Stimulated activated CD4-positive, alpha-beta T cell treated with anti-CD3 and anti-CD28 coated beads, TNF-alpha, amount 100 ng/mL, for 1 hour (primary cell): ENCODE results near the gene TRAPPC2.
"Not testable (repeated sequence)": the region's sequence is repeated elsewhere in the genome, so short reads cannot be mapped to it uniquely, and the experiment has no call there.

Source experiments
- DNase-seq, 3 donors: peaks; one replicate each; pipeline ENCODE4 v3.0.0-alpha.2; 2020; ENCODE audit warnings: low read depth in 3 of 3, low spot score in 1 of 3

TRAPPC2 gene

DNA sequence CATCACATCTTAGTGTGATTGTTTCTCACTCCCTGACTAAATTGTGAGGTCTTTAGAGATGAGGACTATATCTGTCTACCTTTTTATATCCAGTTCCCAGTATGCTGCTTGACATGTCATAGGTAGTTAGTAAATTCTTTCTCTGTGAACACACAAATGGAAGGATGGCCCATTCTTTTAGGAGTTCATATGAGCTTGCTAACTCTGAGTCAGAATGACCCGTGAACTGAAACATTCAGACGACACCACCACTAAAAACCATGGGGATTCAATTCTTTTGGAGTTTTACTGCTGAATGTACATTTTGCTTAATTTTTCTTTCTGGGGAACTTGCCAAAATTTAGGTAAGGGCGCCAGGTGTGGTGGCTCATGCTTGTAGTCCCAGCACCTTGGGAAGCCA, 14.1 kb upstream of the TRAPPC2 start:
- no peak for DNase-seq

DNA sequence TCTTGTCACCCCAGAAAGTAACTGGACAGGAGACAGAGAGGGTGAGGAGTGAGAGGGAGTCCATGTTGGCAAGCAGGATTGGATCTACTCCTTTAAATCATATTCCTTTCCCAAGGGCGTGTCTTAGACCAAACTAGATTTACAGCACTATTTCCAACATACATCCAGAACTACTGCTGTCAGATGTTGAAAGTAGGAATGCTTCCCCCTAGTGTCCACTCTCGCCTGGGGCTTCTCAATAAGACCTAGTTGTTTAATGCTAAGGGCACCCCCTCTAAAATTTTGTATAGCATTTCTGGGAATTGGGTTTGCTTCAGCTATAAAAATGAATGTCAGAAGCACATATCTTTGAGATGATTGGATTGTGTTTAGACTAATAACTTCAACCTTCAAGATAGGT, 13.4 kb upstream of the TRAPPC2 start:
- DNase-seq, result no peak

DNA sequence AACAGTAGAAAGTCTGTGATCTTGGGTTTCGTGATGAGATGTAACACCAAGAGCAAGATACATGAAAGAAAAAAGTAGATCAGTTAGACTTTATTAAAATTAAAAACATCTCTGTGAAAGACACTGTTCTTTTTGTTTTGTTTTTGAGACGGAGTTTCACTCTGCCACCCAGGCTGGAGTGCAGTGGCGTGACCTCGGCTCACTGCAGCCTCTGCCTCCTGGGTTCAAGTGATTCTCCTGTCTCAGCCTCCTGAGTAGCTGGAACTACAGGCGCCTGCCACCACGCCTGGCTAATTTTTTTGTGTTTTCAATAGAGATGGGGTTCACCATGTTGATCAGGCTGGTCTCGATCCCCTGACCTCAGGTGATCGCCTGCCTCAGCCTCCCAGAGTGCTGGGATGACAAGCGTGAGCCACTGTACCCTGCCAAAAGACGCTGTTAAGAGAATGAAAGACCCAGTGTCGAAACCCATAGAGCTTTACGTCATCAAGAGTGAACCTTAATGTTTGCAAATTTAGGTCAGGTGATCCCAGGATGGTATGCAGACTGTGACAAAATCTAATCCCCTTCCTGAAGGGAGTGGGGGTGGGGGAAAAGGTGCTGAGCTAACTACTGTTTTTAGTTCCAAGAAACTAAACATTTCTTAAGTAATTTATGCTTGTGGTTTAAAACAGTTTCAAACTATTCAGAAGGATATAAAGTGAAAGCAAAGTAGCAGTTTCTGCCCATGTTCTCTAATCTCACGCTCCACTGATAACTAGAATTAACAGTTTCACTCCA, 8.2 kb upstream of the TRAPPC2 start:
- DNase-seq, result peak in 1 of 3 donors; percentile 5

DNA sequence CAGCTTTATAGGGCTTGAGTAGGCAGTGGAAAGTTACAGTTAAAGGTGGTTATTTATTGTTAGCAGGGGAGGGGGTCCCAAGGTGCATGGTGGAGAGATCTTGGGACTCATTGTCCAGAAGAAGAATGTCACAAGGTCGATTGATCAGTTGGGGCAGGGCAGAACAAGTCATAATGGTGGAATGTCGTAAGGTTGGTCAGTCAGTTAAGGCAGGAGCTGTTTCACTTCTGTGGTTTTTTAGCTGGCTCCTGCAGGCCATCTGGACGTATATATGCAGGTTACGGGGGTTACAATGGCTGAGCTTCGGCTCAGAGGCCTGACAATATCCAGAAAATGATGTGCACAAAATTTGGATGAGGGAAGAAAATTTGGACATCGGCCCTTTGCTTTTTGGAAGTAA, 7.3 kb upstream of the TRAPPC2 start:
- DNase-seq, result no peak

DNA sequence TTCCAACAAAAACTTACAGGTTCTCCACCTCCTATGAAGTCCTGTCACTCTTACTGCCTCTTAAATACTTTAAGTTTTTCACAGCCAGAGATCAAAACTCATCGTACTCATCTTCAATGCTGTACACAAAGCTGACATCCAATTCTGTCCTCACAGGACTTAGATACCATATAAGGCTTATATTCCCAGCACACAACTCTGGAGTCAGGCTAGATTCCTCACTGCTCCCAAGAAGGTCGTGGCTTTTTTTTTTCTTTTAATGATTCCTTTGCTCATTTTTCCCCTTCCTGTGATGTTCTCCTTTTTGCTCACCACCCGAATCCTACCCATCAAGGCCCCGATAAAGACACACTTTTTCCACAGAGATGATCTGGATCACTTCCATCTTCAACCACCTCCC, 914 bp downstream of the TRAPPC2 start:
- no peak for DNase-seq

DNA sequence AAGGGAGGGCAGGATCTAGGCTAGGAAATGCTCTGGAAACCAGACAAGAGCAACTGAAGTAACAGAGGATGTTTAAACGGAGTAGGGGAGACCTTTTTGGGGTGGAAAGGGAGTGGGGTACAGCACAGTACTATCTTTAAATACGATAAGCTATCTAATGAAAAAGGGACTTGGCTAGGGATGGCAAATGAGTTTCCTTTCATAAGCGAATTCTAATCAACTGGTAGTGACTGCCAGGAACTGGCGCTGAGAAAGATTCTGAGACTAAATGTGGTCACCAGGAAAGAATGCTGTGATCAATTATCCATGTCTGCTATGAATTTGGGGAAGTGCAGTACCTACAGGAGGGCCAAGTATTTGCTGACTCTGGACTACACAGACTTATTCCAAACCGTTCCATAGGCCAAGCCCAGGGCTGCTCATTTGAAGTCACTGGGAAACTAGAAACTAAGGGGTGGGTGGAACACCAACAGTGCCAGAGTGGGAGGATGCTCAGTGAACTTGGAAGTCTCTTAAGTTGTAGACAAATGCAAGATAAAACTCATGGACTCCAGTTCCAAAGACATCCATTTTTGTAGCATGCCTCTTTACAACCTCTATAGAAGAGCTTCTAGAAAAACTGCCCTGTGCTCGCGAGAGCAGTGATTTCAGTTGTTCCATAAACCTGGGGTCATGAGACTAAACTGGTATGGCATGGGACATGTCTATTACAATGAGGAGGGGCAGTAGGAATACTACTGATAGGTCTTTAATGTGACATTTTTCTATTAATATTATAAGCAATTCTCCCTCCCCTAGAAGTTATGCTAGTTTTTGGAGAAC, 2.0 kb downstream of the TRAPPC2 start:
- DNase-seq, result no peak

DNA sequence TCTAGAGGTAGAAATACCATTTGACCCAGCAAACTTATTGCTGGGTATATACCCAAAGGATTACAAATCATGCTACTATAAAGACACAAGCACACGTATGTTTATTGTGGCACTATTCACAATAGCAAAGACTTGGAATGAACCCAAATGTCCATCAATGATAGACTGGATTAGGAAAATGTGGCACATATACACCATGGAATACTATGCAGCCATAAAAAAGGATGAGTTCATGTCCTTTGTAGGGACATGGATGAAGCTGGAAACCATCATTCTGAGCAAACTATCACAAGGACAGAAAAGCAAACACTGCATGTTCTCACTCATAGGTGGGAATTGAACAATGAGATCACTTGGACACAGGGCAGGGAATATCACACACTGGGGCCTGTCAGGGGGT, 3.9 kb downstream of the TRAPPC2 start:
- DNase-seq, result not testable (repeated sequence)

DNA sequence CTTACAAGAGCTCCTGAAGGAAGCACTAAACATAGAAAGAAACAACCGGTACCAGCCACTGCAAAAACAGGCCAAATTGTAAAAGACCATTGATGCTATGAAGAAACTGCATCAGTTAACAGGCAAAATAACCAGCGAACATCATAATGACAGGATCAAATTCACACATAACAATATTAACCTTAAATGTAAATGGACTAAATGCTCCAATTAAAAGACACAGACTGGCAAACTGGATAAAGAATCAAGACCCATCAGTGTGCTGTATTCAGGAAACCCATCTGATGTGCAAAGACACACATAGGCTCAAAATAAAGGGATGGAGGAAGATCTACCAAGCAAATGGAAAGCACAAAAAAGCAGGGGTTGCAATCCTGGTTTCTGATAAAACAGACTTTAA, 7.8 kb downstream of the TRAPPC2 start:
- not testable (repeated sequence) for DNase-seq

DNA sequence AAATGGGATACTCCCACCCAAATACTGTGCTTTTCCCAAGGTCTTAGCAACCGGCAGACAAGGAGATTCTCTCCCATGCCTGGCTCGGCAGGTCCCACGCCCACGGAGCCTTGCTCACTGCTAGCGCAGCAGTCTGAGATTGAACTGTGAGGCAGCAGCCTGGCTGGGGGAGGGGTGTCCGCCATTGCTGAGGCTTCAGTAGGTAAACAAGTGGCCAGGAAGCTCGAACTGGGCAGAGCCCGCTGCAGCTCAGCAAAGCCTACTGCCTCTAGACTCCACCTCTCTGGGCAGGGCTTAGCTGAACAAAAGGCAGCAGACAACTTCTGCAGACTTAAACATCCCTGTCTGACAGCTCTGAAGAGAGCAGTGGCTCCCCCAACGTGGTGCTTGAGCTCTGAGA, 9.5 kb downstream of the TRAPPC2 start:
- DNase-seq, result peak in 1 of 3 donors; percentile 18

DNA sequence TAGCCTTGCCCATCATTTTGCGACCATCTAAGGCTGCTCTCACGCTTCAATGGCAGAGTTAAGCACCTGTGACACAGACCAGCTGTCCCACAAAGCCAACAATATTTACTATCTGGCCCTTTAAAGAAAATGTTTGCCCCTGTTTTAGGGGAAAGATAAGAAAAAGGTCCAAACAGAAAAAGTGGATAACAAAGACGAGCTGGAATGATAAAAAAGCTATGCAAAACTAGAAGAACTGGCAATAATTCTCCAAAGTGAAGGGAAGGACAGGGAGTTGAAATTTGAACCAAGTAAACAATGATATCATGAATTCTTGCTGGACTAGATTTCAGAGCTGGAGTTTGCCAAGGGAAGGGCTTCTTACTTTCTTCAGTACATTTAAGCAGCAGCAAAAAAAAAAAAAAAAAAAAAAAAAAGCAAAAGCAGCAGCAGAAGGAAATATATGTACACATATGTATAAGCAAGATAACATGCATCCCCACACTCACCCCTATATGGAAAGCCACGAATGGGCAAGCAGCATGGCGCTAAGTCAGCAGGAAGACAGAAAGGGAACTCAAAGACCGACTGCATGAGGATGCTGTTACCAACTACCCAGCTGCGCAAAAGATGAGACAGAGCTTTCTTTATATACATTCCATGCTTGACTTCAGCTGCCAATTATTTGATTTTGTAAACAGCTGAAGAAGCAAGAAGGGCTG, 12.5 kb downstream of the TRAPPC2 start:
- no peak for DNase-seq

DNA sequence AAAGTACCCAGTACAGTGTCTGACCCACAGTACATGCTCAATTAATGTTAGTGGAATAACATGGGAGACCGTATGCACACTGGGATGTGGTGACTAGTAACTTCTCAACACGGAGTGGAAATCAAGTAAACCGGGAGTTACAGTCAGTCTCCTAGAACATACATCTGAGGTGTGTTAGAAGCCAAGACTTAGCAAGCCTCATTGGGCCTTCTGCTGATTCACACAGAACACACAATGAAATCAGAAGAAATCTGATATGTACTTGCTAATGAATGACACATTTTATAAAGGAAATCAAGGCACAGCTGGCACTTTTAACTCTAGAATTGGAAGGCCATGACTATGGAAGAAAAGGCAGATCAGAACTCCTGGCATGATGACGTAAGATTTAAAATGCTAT, 13.0 kb downstream of the TRAPPC2 start:
- no peak for DNase-seq

DNA sequence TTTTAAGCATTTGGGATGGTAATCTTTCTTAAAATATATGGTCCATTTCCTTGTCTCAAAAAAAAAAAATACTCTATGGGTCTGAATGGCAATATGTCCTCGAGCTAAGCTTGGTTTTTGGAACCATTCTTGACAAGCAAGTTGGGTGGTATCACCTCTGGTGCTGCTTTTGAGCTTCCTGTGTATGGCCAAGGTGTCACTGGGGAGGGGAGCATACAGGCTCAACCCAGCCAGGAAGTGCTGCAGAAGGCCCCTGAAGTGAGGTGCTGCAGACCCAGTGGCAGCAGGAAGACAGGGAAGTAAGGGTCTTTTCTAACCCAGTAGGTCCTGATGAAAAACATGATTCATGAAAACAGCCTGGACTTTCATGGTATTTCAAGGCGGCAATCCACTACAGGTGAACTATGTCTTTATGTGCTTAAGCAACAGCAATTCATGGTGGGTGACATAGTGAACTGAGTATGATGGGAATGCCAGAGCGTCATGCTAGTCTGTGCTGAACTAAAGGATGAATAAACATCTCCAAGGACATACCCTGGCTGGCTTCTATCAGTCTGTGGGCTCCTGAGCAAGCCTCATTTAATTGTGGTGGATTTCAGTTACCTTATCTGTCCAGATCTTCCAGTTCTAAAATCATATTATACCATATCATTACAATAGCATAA, 15.1 kb downstream of the TRAPPC2 start:
- no peak for DNase-seq

DNA sequence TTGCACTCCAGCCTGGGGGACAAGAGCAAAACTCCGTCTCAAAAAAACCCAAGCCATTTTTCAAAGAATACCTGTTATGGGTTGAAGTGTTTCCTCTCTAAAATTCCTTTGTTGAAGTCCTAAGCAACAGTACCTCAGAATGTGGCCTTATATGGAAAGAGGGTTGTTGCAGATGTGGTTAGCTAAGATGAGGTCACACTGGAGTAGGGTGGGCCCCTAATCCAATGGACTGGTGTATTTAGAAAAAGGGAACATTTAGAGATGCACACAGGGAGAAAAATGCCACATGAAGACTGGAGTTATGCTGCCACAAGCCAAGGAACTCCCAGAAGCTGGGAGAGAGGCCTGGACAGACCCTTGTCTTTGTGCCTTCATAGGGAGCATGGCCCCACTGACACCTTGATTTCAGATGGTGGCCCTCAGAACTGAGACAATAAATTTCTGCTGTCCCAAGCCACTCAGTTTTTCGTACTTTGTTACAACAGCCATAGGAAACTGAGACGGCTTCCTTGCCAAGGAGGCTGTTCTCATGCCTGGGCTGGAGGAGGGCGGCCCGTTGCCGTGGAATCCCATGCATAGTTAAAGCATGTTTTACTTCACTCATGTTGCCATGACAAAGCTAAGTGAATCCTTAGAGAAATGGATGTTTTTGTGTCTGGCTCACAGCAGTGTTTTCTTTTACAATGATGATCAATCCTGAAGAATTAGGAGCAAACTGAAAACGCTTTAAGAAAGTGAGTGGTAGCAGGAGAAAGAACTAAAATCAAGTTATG, 16.5 kb downstream of the TRAPPC2 start:
- DNase-seq, result no peak

DNA sequence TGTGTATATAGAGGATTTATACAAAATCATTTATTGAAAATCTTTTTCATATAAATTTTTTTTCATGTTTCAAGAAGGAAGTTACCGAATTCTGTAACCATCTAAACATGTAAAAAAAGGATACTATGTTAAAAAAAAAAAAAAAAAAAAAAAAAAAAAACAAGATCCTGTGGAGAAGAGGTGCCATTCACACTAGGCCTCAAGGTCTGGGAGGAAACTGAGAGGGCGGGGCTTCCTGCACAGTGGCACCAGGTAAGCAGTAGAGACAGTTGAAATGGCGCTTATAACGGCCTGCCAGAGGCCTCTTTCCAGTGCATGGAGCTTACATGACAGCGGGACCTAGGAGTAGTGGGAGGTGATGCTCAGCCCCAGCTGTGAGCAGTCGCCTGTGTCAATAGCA, 17.5 kb downstream of the TRAPPC2 start:
- no peak for DNase-seq

DNA sequence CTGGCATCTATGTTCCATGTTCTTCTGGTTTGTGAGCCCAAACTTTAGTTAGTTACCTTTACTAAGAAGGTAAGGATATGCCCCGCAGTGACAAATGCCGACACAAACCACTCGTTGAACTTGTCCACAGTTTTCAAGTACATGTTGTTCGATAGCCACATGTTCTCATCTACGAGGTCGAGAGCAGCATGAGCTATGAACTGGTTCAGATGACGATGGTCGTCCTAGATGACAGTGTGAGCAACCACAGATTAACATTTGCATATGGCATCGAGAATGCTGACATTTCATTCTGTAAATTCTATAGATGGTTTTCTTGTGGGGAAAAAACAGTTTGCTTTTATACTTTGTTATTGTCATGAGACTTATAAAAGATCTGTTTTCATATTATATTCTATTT, 18.0 kb downstream of the TRAPPC2 start:
- no peak for DNase-seq

DNA sequence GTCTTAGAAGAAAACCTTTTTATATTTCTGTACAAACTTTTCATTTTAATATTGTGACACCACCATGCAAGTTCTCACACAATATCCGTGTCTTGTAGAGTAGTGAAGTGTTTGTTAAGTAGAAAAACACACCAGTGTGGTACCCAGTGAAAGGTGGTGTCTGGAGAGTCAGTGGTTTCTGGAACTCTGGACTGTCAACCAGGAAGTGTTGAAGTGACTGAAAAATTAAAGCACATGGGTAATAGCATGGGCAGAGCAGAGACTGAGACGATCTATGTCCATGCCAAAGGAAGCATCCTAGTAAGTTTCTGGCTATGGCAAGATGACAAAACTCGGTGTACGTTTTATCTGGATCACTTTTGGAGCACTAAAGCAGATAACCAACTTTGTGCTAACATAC, 23.3 kb downstream of the TRAPPC2 start:
- no peak for DNase-seq

DNA sequence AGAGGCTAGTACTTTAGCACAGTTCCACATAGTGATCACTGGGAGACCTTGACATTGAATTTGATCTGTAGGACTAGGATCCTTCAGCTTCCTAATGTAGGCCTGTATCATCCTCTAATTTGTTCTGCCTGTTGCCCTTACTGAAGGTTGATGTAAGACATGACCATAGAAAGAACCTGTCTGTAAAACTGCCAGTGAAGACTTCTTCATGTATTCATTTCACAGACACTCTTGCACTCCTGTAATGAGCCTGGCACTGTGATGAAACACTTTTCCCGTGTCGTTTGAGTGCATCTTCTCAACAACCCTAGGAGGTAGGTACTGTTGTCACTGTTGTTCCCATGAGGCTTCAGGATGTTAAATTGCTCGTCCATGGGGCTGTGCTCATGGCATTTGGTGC, 30.8 kb downstream of the TRAPPC2 start:
- no peak for DNase-seq

DNA sequence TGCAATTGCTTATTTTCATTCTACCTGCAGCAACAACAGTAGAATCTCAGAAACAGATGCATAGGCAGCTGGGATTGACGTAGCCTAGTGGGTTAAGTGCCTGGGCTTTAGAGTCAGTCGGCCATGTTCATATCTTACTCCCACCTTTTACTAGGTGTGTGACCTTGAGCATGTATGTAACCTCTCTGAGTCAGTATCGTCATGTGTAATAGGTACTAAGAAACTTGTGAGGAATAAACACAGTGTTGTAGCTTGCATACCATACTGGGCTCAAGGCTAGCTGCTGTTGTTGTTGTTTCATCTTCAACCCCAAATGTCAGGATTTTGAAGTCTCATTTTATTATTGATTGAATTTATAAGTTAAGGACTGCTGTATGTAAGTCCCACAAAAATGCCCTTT, 31.3 kb downstream of the TRAPPC2 start:
- DNase-seq, result no peak

DNA sequence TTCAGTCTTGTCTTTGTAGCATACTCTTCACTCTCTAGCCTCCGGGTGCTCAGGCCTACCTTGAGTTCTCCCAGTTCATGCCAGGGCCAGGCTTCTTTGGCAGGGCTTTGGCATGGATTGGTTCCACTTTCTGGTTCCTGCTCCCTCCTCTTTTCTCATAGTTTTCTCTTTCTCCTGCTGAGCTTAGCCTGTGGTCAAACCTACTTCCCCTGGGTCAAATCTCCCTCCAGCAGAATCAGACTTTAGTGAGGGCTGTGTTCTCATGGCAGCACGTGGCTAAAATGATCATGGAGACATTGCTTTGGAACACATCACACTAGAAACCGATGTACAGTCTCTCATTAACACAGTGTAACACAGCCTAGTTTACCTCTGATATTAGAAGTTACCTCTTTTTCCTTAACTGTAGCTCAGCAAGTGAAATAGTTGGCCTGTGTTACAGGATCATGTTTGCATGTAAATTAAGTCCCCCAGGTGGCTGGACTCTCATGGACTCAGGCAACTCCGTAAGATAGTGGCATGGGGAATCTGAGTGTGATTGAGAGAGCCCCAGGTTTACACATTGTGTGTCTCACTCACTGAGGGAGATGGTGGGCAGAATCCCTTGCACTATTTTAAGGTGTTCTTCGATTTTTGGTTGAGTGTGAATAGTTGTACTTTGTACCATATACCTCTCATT, 32.2 kb downstream of the TRAPPC2 start:
- DNase-seq, result no peak

DNA sequence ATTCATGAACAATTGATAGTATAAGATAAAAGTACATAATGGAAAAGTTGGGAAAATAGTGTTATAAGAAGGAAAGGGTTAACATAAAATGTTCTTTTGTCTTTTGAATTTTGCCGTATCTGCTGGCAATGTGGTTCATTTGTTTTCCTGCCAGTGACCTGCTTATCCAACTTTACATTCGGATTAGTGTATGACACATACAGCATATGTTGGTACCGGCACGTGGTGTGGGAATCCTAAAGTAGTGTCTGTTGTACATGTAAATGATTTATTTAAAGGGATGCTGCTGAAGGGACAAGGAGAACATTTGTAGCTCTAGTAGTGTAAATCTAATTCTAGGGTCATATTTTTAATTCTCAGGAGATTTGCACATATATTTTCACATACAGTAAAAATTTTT, 34.0 kb downstream of the TRAPPC2 start:
- DNase-seq, result no peak
